GM19468 (cell line): ENCODE results near the gene PCGF3.
"Not testable (repeated sequence)": the region's sequence is repeated elsewhere in the genome, so short reads cannot be mapped to it uniquely, and the experiment has no call there.

Experiments
- ATAC-seq: cut with Tn5 transposase; IDR thresholded peaks from one replicate; pipeline ENCODE4 v1.9.1; 2021; ENCODE audit warnings: mild to moderate bottlenecking, moderate library complexity, moderate number of reproducible peaks; ENCODE audit not compliant: unreplicated experiment; ENCODE audit errors: extremely low read depth

The PCGF3 gene

DNA sequence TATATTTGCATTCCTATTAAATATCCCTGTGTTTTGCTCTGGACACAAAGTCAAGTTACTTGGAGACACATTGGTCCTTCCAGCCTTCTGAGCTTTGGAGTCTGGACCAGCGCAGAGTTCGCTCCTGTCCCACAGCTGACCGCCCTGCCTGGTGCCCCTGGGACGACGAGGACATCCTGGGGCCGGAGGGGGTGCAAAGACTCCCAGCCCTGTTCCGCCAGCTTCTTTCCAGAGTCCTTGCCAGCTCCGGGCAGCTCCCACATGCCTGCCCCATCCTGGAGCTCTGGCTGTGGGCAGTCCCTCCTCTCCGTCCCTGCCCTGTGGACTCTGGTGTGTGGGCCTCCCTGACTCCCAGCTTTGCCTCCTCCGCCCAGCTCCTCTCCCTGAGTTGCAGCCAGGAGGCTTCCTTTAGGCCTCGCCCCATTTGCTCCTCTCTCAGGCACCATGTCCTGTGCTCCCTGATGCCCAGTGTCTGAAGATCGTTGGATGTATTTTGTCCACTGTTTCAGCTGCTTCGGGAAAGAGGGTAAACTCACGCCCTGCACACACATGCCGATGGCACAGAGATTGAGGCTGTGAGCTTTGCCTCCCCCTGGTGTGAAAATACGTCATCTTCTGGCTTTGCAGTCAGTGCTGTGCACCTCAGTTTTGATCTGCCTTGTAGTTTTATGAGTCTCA is 4.9 kb upstream of the PCGF3 start:
- ATAC-seq: no peak

DNA sequence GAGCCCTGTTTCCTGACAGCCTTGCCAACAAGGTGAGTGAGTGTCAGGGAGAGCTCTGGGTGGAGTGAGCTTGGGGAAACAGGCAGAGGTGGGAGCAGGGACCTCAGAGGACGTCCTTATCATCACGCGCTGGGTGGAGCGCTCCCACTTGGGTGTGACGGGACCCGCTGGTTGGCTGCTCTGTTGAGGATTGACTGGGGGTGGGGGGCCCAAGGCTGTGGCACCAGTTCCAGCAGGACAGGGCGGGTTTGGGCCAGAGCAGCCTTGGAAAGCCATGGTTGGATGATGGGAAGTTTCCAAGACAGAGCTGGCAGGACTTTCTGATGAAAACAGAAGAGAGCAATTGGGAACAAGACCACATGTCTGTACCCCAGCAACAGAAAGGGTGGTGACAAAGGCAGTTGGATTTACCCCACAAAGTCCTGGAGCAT is 3.0 kb upstream of the PCGF3 start:
- ATAC-seq: no peak

DNA sequence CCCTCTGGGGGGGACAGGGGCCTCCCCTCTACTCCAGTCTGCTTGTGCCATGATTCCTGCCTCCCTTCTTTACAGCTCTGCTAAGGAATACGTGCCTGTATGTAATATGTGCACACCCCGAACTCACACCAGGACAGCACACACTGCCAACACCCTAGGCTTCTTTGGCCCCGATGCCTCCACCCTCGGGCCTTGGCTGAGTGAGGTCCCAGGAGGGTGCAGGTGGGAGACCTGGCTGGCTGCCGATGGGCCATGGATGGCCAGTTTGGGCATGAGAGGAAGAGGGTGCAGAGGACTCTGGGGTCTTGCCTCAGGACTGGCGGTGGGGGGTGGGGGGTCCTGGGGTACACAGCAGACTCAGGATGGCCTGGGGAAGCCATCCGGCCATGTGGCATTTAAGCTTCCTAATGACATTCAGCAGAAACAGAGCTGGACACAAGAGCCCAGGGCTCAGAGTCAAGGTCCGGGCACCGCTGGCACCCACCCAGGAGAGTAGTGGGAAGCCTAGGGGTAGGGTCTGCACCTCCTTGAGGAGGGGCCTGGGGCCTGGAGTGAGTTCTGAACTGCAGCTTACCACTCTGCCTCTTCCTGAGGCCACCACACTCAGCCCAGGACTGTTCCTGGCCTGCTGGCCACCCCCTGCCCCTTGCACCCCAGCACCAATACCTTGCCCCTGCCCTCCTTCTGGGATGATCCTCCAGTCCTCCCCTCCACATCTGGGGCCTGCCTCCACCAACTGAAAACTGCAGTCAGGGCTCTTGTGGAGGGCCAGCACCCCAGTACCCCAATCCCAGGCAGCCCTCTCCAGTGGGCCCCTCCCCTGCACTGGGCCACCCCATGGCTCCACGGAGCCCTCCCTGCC is 2.1 kb upstream of the PCGF3 start:
- ATAC-seq: no peak

DNA sequence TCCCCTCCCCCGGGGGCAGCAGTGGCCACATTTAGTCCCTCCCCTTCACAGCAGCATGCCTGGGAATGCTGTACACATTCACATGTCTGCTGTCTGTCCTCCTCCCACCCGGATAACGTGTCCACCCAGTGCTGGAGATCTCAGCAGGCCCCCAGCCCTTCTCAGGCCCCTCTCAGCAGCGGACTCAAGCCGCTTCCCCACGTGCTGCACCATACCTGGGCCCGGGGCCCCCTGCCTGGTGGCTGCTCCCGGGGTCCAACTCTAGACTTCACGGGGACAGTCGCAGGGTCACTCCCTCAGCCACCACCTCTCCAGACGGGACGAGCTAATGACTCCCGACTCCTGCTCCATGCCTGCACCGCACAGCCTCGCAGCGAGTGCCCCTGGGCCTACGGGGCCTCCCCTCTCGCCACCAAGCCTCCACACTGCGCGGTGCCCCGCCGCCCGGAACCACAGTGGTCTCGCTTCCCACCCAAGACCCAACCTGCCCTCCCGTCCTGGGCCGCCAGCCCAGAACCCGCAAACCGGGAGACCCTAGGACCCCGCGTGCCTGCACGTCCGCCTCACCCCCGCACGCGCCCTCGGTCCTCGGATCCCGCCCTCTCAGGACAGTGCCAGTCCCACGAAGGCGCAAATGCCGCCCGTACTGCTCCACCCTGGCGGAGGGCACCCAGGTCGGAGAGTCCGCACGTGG is 1.3 kb upstream of the PCGF3 start:
- ATAC-seq: no peak

DNA sequence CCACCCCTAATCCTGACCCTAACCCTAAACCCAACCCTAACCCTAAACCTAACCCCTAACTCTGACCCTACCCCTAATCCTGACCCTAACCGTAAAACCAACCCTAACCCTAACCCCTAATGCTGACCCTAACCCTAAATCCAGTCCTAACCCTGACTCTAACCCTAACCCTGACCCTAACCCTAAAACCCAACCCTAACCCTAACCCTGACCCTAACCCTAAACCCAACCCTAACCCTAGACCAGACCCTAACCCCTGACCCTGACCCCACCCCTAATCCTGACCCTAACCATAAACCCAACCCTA is 708 bp upstream of the PCGF3 start:
- ATAC-seq: no peak

DNA sequence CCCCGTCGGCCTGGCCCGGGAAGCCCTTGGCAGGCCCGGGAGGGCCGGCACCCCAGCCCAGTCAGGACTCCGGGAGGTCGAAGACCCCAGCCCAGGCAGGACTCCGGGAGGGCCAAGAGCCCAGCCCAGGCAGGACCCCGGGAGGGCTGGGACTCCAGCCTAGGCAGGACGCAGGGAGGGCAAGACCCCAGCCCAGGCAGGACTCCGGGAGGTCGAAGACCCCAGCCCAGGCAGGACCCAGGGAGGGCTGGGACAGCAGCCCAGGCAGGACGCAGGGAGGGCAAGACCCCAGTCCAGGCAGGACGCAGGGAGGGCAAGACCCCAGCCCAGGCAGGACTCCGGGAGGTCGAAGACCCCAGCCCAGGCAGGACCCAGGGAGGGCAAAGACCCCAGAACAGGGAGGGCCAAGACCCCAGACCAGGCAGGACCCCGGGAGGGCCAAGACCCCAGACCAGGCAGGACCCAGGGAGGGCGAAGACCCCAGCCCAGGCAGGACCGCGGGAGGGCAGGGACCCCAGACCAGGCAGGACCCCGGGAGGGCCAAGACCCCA is 526 bp downstream of the PCGF3 start:
- ATAC-seq: not testable (repeated sequence)

DNA sequence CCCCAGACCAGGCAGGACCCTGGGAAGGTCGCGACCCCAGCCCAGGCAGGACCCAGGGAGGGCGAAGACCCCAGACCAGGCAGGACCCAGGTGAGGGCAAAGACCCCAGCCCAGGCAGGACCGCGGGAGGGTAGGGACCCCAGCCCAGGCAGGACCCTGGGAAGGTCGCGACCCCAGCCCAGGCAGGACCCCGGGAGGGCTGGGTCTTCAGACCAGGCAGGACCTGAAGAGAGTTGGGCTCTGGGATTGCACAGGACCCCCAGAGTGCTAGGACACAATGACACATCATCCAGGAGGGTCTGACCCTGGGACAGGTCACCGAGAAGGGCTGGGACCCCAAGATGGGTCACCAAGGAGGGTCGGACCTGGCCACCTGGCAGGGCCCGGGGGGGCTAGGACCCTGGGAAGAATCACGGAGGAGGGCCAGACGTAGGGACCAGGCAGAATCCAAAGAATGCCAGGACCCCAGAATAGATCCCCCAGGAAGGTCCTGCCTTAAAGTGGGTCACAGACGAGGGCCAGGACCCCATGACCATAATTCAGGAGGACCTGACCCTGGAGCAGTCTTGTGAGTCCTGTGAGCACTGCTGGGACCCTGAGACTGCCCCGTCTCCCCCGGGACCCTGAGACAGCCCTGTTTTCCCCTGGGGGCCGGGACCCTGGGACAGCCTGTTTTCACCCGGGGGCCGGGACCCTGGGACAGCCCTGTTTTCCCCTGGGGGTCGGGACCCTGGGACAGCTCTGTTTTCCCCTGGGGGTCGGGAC is 1.4 kb downstream of the PCGF3 start:
- no peak for ATAC-seq

DNA sequence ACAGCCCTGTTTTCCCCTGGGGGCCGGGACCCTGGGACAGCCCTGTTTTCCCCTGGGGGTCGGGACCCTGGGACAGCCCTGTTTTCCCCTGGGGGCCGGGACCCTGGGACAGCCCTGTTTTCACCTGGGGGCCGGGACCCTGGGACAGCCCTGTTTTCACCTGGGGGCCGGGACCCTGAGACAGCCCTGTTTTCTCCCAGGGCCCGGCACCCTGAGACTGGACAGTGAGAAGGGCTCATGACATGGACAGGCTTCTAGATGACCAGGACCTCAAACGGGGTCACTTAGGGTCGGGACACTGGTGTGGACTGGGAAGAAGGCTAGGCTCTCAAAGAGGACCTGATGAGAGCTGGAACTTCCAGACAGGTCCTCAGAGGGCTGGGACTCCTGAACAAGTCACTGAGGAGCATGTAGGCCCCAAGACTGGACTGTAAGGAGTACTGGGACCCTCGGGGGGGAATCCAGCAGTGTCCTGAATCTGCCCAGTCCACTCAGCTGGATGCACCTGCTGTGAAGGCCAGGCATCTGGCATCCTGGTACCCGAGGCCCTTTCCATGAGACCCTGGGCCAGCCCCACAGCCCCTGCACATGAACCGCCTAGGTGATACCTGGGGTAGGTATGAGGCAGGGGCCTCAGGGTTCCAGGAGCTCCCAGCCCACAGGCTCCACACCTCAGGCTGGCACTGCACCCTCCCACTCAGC is 2.4 kb downstream of the PCGF3 start:
- no peak for ATAC-seq

DNA sequence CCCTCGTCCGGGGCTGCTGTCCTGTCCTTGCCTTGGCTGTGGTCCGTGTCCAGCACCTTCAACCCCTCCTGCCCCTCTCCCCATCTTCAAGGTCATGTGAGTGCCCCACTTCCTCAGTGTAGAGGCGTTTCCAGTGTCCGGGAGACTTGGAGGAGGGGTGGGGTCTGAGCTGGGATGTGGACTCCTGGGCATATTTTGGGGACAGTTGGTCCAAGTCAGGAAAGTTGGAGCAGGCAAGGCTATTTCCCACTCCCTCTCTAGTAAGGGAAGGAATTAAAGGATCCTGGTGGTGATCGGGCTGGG is 3.0 kb downstream of the PCGF3 start:
- no peak for ATAC-seq

DNA sequence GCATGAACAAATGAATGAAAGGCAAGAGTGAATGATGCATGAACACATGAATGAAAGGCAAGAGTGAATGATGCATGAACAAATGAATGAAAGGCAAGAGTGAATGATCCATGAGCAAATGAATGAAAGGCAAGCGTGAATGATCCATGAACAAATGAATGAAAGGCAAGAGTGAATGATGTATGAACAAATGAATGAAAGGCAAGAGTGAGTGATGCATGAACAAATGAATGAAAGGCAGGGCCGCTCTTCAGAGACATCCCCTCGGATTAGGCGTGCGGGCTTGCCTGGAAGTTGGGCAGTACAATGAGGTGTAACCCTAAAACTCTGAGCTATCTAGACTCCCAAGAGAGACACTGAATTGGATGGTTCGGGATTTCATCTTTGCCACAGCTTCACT is 3.7 kb downstream of the PCGF3 start:
- no peak for ATAC-seq

DNA sequence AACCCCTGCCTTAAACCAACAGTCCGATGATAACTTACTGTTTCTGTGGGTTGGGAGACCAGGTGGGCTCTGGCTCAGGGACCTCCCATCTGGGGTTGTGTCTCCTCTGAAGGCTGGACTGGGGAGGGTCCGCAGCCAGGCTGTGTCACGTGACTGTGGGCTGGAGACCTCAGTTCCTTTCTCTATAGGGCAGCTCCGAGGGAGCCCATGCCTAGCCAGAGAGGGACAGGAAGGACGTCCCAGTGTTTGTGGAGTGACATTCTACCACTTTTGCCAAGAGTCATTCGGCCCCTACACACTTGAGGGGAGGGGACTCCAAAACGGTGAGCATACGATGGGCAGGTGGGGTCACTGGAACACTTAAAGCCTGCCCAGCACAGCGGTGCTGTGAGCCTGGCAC is 4.5 kb downstream of the PCGF3 start:
- no peak for ATAC-seq

DNA sequence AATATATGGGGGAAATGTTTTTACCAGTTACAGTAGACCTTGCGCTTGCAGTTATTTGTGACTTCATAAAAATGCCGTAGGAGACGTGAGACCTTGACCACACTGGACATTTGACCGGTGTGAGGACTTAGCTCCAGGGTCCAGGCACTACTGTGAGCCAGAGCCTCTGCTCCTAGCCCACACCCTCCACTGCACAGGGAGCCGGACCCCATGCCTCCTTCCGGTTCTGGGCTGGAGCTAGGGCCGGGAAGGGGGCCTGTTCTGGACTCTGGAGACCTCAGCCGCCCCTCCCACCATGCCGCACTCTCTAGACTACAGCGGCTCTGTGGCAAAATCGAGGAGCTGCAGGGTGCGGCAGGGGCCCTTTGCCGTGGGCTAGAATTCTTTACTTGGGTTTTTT is 5.3 kb downstream of the PCGF3 start:
- ATAC-seq: no peak

DNA sequence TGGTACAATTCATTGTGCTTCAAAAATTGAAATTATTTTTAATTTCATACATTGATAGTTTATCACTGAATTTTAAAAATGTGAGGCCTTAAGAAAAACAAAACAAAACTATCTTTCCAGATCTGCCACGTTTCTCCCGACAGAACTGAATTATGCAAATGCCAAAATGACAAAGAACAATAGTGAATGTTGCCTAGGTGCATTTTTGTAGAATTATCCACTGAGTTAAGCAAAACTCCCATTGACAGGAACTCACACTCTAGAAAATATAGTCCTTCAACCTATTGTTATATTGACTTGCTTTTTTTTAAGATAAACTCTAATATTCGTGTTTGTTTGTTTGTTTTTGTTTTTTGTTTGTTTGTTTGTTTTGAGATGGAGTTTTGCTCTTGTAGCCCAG is 6.5 kb downstream of the PCGF3 start:
- ATAC-seq: no peak

DNA sequence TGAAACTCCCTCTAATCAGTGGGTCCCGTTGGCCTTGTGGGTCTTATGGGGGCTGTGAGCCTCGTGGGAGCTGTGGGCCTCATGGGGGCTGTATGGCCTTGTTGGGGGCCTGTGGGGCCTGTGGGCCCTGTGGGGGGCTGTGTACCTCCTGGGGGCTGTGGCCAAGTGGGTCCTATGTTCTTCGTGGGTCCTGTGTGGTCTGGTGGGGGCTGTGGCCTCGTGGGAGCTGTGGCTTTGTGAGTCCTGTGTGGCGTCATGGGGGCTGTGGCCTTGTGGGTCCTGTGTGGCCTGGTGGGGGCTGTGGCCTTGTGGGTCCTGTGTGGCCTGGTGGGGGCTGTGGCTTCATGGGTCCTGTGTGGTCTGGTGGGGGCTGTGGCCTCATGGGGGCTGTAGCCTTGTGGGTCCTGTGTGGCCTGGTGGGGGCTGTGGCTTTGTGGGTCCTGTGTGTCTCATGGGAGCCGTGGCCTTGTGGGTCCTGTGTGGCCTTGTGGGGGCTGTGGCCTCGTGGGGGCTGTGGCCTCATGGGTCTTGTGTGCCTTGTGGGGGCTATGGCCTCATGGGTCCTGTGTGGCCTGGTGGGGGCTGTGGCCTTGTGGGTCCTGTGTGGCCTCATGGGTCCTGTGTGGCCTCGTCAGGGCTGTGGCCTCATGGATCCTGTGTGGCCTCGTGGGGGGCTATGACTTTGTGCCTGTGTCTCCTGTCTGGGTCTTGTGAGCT is 7.4 kb downstream of the PCGF3 start:
- ATAC-seq: no peak

DNA sequence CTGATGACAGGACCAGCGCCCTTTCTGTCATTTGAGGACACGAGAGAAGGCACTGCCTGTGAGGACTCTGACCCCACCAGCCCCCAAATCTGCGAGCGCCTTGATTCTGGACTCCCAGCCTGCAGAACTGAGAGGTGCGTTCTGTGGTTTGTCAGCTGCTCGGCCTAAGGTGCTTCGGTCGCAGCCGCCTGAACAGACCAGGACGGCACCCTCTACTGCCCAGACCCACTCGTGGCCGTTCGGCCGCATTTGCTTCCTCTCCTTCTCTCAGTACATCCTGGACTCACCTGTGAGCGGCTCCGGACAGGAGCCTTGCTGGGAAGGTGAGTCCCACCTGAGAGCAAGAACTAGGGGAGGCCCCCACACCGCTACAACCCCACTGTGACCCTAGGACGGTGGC is 8.5 kb downstream of the PCGF3 start:
- no peak for ATAC-seq

DNA sequence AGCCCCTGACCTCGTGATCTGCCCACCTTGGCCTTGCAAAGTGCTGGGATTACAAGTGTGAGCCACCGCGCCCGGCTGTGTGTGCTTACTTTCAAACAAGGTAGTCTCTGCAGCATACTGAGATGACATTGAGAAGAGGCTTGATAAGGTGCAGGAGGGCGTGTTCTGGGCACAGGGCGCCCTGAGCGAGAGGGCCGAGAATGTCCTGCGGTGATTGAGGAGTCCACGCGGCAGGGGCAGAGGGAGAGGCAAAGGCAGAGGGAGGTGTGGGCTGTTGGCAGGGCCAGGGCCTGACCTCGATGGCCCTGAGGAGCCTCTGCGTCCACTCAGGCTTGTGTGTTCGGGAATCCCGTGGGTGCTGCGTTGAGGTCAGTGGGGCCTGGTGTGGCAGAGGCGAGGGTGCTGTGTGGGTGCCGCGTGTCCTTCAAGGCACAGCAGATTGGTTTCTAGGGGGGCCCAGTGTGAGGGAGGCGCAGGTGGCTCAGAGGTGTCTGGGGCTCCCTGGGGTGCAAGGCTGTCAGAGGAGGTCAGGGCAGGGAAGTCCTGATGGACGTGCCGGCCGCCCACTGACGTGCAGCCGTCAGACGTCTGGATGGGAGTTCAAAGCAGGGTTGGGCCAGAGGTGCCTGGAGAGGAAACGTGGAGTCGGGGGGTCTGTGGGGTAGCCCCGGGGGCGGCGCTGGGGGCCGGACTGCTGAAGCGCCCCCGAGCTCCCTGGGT is 12.1 kb downstream of the PCGF3 start:
- ATAC-seq: no peak

DNA sequence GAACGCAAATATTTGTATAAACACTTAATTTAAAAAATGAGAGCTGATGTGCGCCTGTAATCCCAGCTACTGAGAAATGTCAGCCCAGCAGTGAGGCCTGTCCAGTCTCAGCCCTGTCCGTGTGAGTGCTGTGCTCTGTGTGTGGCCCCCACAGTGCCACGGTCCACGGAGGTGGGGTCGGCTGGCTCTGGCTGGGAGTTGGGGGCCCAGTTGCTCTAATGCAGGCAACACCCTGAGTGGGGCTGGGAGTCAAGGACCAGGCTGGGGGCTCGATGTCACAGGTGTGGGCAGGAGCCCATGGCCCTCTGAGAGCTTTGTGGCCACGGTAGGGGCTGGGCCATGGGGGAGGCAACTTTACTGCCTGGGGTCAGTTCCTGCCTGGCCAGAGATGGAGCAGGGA is 12.8 kb downstream of the PCGF3 start:
- no peak for ATAC-seq

DNA sequence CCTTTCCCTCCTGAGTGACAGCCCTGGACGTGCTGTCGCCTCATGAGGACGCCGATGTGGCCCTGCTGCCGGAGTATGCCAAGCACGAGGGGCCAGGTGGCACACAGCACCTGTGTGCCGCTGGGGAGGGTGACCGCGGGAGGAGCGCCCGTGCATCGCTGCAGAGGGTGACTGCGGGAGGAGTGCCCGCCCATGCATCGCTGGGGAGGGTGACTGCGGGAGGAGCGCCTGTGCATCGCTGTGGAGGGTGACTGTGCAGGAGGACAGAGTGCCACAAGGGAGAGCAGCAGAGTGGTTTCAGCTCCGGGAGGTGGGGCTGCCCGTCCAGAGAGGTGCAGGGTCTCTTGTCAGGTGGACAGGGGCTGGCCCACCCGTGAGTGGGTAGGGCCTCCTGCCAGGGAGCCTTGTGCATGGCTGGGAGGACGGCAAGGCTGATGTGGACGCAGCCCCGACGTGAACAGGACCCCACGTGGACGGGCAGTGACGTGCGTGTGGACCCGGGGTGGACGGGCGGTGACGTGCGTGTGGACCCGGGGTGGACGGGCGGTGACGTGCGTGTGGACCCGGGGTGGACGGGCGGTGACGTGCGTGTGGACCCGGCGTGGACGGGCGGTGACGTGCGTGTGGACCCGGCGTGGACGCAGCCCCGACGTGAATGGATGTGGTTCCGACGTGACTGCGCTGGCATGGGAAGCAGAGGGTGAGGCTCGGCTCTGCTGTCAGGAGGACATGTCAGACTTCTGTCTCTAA is 14.7 kb downstream of the PCGF3 start:
- no peak for ATAC-seq
